ENCODE measurements around the gene KRT85.

The KRT85 gene

GRCh38 chr12:52394836-52395405, 27.6 kb upstream of the KRT85 start:
- DNase-seq (ENCODE audit: low spot score), result no peak

GRCh38 chr12:52392465-52393007, 25.3 kb upstream of the KRT85 start:
- DNase-seq (ENCODE audit: low spot score), result no peak

- no peak for DNase-seq (ENCODE audit: low spot score)
These were observed 24.3 kb upstream of the KRT85 start for GRCh38 chr12:52391618-52392002.

GRCh38 chr12:52390739-52391617, 23.7 kb upstream of the KRT85 start:
- no peak for DNase-seq (ENCODE audit: low spot score)

GRCh38 chr12:52389313-52390207, 22.3 kb upstream of the KRT85 start:
- no peak for DNase-seq (ENCODE audit: low spot score)

GRCh38 chr12:52387859-52388258, 20.6 kb upstream of the KRT85 start:
- DNase-seq (ENCODE audit: low spot score), result no peak

- no peak for DNase-seq (ENCODE audit: low spot score)
These were observed 18.0 kb upstream of the KRT85 start, which contains the start of gene KRT84 for GRCh38 chr12:52385226-52385702. Gene KRT84, minus strand, starts transcription at chr12:52385652. Its CDS starts 67 bp downstream, at chr12:52385585.

- no peak for DNase-seq (ENCODE audit: low spot score)
These were observed 16.1 kb upstream of the KRT85 start for GRCh38 chr12:52383331-52383730.

- DNase-seq (ENCODE audit: low spot score), result no peak
These were observed 15.6 kb upstream of the KRT85 start for GRCh38 chr12:52382854-52383253.

- no peak for DNase-seq (ENCODE audit: low spot score)
These were observed 13.9 kb upstream of the KRT85 start for GRCh38 chr12:52381206-52381605.

GRCh38 chr12:52380271-52380694, 13.0 kb upstream of the KRT85 start:
- no peak for DNase-seq (ENCODE audit: low spot score)

- no peak for DNase-seq (ENCODE audit: low spot score)
These were observed 12.3 kb upstream of the KRT85 start for GRCh38 chr12:52379536-52379935.

GRCh38 chr12:52378091-52378490, 10.8 kb upstream of the KRT85 start:
- no peak for DNase-seq (ENCODE audit: low spot score)

- no peak for DNase-seq (ENCODE audit: low spot score)
These were observed 10.0 kb upstream of the KRT85 start for GRCh38 chr12:52377266-52377665.

- peak; percentile 42 for DNase-seq (ENCODE audit: low spot score)
These were observed 5.2 kb upstream of the KRT85 start for GRCh38 chr12:52372216-52373154.

- no peak for DNase-seq (ENCODE audit: low spot score)
These were observed 4.4 kb upstream of the KRT85 start for GRCh38 chr12:52371716-52372115.

GRCh38 chr12:52370926-52371608, 3.8 kb upstream of the KRT85 start:
- no peak for DNase-seq (ENCODE audit: low spot score)

GRCh38 chr12:52369809-52370208, 2.5 kb upstream of the KRT85 start:
- no peak for DNase-seq (ENCODE audit: low spot score)

GRCh38 chr12:52369211-52369610, 1.9 kb upstream of the KRT85 start:
- no peak for DNase-seq (ENCODE audit: low spot score)

GRCh38 chr12:52368508-52368907, 1.2 kb upstream of the KRT85 start:
- no peak for DNase-seq (ENCODE audit: low spot score)
